NCI-H82 treated with DMSO at 0.1 percent for 48 hours (cell line): ENCODE results near the gene BMPR1A.

Experiments used
- DNase-seq: peaks from one replicate; lab custom pipeline; 2025; ENCODE audit not compliant: unreplicated experiment; lab: John Stamatoyannopoulos, UW

The BMPR1A gene

GRCh38 chr10:86756511-86757112 lies at the start of gene BMPR1A:
TSS of gene BMPR1A (plus strand) at chr10:86756619. CDS start at chr10:86876019, 119,400 bp downstream.
- DNase-seq, result no peak

- DNase-seq, result no peak
Measured at GRCh38 chr10:86706977-86707376, 49.4 kb upstream of the BMPR1A start.

- DNase-seq, result no peak
Measured at GRCh38 chr10:86707505-86707904, 48.9 kb upstream of the BMPR1A start.

- DNase-seq, result no peak
Measured at GRCh38 chr10:86708068-86708782, 48.2 kb upstream of the BMPR1A start.

- DNase-seq, result no peak
Measured at GRCh38 chr10:86708783-86709380, 47.5 kb upstream of the BMPR1A start.

- DNase-seq, result no peak
Measured at GRCh38 chr10:86709396-86710185, 46.8 kb upstream of the BMPR1A start.

- DNase-seq, result peak; percentile 14
Measured at GRCh38 chr10:86710987-86711512, 45.4 kb upstream of the BMPR1A start.

GRCh38 chr10:86711513-86712316 lies 44.7 kb upstream of the BMPR1A start:
- no peak for DNase-seq

GRCh38 chr10:86712317-86712707 lies 44.1 kb upstream of the BMPR1A start:
- no peak for DNase-seq

GRCh38 chr10:86715156-86715795 lies 41.1 kb upstream of the BMPR1A start:
- DNase-seq, result no peak

- no peak for DNase-seq
Measured at GRCh38 chr10:86715836-86716235, 40.6 kb upstream of the BMPR1A start.

- no peak for DNase-seq
Measured at GRCh38 chr10:86716466-86716865, 40.0 kb upstream of the BMPR1A start.

GRCh38 chr10:86718556-86718955 lies 37.9 kb upstream of the BMPR1A start:
- no peak for DNase-seq

GRCh38 chr10:86721232-86721631 lies 35.2 kb upstream of the BMPR1A start:
- no peak for DNase-seq

GRCh38 chr10:86723009-86723408 lies 33.4 kb upstream of the BMPR1A start:
- no peak for DNase-seq

GRCh38 chr10:86724445-86724844 lies 32.0 kb upstream of the BMPR1A start:
- no peak for DNase-seq

- no peak for DNase-seq
Measured at GRCh38 chr10:86725980-86726676, 30.3 kb upstream of the BMPR1A start.

GRCh38 chr10:86726677-86726999 lies 29.8 kb upstream of the BMPR1A start:
- DNase-seq, result no peak

- DNase-seq, result no peak
Measured at GRCh38 chr10:86727470-86727869, 28.9 kb upstream of the BMPR1A start.

- no peak for DNase-seq
Measured at GRCh38 chr10:86728056-86728455, 28.4 kb upstream of the BMPR1A start.
